AG04449 (cell line): ENCODE measurements around the gene RGL3.

ENCODE experiments used
- CTCF ChIA-PET: fragments of 350-600 bp; formaldehyde crosslinking; extraction: SDS; loops from one replicate; lab custom pipeline; 2021; ENCODE audit warnings: antibody characterized with exemption; lab: Yijun Ruan, JAX
- POLR2A ChIA-PET: fragments of 400-600, 350-600 bp; formaldehyde crosslinking; extraction: SDS; loops from one replicate; lab custom pipeline; 2020; ENCODE audit warnings: antibody characterized with exemption, inconsistent platforms; lab: Yijun Ruan, JAX
- DNase-seq: peaks from one replicate; pipeline ENCODE4 v3.0.0-alpha.2; 2010; ENCODE audit warnings: low read depth, low spot score
- H3K4me3 ChIP-seq: 2 replicates; pipeline ENCODE4 v1.5.1; 2011; ENCODE audit warnings: low read depth, mild to moderate bottlenecking, control low read depth, low read length
- TF ChIP-seq, protein P1 (sequence below): IDR thresholded peaks from one replicate; pipeline ENCODE4 v1.5.1; 2011; ENCODE audit warnings: mild to moderate bottlenecking, moderate library complexity, low read length, control low read depth, inconsistent platforms; ENCODE audit not compliant: insufficient read depth; ENCODE audit errors: missing control alignments

The RGL3 gene

DNA sequence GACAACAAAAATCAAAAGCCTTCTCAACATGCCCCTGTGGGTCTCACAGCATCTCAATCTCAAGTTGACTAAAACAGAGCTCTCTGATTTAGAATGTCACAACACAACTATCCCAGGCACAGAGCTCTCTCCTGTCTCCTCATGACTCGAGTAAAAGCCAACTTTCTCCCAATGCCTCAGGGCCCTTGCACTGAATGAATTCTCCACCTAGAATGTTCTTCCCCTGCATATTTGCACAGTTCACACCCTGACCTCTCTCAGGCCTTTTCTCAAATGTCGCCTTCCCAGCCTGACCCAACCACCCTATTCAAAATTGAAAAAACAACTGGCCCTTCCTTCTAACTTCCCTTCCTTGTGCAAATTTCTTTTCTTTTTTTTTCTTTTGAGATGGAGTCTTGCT lies 48.4 kb downstream of the RGL3 start:
- CTCF ChIA-PET: interaction anchor here (0.7 to 3.5 kb wide), 2 partner anchors 10 to 11 kb away, joined by 3 to 17 read pairs; no protein-coding TSS in a partner anchor
- POLR2A ChIA-PET: no interaction called here
- DNase-seq: no peak
- TF ChIP-seq, protein P1, sequence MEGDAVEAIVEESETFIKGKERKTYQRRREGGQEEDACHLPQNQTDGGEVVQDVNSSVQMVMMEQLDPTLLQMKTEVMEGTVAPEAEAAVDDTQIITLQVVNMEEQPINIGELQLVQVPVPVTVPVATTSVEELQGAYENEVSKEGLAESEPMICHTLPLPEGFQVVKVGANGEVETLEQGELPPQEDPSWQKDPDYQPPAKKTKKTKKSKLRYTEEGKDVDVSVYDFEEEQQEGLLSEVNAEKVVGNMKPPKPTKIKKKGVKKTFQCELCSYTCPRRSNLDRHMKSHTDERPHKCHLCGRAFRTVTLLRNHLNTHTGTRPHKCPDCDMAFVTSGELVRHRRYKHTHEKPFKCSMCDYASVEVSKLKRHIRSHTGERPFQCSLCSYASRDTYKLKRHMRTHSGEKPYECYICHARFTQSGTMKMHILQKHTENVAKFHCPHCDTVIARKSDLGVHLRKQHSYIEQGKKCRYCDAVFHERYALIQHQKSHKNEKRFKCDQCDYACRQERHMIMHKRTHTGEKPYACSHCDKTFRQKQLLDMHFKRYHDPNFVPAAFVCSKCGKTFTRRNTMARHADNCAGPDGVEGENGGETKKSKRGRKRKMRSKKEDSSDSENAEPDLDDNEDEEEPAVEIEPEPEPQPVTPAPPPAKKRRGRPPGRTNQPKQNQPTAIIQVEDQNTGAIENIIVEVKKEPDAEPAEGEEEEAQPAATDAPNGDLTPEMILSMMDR: no peak
- H3K4me3 ChIP-seq: no peak overlapping the region

DNA sequence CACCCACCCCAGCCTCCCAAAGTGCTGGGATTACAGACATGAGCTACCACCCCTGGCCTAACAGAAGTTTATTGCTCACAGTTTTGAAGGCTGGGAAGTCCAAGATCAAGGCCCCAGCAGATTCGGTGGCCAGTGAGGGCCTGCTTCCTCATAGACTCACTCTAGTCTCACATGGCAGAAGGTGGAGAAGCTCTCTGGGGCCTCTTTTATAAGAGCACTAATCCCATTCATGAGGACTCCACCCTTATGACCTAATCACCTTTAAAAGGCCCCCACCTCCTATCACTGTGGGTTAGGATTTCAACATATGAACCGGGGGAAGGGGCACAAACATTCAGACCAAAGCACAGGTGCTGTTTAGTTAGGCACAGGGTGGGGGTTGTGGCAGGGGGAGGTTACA lies 51.6 kb downstream of the RGL3 start:
- no peak overlapping the region for H3K4me3 ChIP-seq
- no peak for DNase-seq
- TF ChIP-seq, protein P1: no peak
- ChIA-PET POLR2A (no interaction called here), CTCF (interaction anchor here (2.4 to 3.5 kb wide), 2 partner anchors 13 to 115 kb away, joined by 7 to 17 read pairs; no protein-coding TSS in a partner anchor)

DNA sequence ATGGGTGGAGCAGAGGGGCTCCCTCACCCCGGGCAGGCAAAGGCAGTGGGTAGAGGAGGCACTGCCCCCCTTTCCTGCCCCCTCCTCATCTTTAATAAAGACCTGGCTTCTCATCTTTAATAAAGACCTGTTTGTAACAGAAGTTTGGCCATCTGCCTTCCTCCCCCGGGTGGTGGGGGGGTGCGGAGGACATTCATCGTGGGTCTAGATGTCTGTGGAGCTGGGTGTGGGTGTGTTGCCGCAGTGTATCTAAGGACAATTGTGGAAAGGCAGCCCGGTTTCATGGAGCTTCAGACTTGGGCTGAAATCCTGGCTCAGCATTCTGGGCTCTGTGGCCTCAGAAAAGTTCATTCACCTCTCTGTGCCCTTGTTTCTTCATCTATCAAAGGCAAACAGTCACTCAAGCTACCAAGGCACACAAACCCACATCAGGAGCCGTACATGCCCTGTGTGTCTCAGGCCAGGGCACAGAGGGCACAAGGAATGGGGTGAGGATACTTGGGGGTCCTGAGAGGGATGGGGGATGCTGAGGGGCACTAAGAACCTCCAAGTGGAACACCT lies 53.5 kb downstream of the RGL3 start:
- ChIA-PET POLR2A (interaction anchor here (0.6 kb wide), 1 partner anchor 74 kb away, joined by 3 read pairs; no protein-coding TSS in a partner anchor), CTCF (interaction anchor here (2.4 kb wide), 1 partner anchor 117 kb away, joined by 7 read pairs; no protein-coding TSS in a partner anchor)
- TF ChIP-seq, protein P1: no peak
- H3K4me3 ChIP-seq: no peak overlapping the region
- no peak for DNase-seq

DNA sequence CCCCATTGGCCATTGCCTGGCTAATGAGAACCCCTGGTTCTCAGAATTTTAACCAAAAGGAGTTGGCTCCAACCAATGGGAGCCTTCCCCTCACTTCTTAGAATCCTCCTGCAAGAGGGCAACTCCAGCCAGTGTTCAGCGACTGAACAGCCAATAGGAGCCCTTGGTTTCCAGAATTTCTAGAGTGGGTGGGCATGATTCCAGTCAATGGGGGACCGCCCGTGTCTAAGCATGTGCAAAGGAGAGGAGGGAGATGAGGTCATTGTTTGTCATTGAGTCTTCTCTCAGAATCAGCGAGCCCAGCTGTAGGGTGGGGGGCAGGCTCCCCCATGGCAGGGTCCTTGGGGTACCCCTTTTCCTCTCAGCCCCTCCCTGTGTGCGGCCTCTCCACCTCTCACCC lies 54.2 kb downstream of the RGL3 start:
- ChIA-PET CTCF (no interaction called here), POLR2A (interaction anchor here (0.6 kb wide), 1 partner anchor 74 kb away, joined by 3 read pairs; no protein-coding TSS in a partner anchor)
- H3K4me3 ChIP-seq: no peak overlapping the region
- TF ChIP-seq, protein P1: no peak
- DNase-seq: no peak

DNA sequence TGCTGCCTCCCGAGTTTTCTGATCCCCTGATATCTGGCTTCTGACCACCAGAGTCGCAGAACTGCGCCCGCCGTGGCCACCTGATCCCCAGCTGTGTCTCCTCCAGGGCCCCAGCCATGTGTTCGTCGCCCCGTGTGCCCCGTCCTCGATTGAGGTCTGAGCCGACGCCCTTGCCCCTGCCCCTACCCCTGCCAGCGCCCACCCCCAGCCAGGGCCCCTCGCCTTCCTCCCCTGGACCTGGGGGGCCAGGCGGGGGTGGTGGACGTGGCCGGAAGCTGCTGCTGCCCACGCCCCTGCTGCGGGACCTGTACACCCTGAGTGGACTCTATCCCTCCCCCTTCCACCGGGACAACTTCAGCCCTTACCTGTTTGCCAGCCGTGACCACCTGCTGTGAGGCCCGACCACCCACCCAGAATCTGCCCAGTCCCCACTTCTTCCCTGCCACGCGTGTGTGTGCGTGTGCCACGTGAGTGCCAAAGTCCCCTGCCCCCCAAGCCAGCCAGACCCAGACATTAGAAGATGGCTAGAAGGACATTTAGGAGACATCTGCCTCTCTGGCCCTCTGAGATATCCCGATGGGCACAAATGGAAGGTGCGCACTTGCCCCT lies 54.7 kb downstream of the RGL3 start:
- TF ChIP-seq, protein P1: no peak
- H3K4me3 ChIP-seq: no peak overlapping the region
- DNase-seq: no peak
- ChIA-PET POLR2A (interaction anchor here (1.8 kb wide), 1 partner anchor 10 kb away, joined by 11 read pairs; the partner anchor contains the start of gene SWSAP1), CTCF (no interaction called here)

DNA sequence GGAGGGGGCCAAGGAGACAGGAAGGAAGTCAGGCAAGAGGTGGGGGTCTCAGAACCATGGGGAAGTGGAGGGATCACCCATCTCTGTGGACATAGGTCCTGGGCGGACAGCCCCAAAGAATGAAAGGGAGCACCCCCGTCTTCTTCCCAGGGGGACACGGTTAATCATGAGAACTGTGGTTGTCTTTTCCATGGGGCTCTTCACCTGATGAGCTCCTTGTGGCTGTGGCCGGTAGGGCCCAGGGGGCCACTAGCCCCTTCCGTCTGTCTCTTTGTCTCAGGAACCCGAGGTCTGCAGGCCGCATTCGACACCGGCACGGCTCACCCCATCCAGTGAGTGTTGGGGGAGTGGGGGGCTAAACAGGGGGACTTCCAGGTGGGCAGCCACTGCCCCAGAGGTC lies 55.2 kb downstream of the RGL3 start:
- POLR2A ChIA-PET: interaction anchor here (1.8 kb wide), 1 partner anchor 11 kb away, joined by 11 read pairs; the partner anchor contains the start of gene SWSAP1
- CTCF ChIA-PET: no interaction called here
- H3K4me3 ChIP-seq: no peak overlapping the region
- TF ChIP-seq, protein P1: no peak
- no peak for DNase-seq
